ENCODE measurements around the gene SCCPDH. TPM values are rescaled to one million over a fixed set of nuclear protein-coding genes. Genes with fewer than 3 reads are reported as not detected.
"Not testable (repeated sequence)": the region's sequence is repeated elsewhere in the genome, so short reads cannot be mapped to it uniquely, and the experiment has no call there.

The SCCPDH gene
- total and polyA plus RNA-seq, 4 donors, result 52.1 to 84.3 (median 78.5) TPM

DNA sequence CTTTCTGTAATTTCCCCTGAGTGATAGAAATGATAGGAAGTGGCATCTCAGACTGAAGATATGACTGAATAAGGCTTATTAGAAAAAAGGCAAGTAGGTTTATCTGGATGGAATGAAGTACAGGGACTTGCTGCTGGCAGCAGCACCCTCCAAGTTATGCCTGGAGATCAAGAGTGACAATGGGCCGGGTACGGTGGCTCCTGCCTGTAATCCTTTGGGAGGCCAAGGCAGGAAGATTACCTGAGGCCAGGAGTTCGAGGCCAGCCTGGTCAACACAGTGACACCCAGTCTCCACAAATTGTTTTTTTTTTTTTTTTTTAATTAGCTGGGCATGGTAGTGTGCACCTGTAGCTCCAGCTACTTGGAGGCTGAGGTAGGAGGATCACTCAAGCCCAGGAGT lies 87.8 kb downstream of the SCCPDH start:
- H3K27ac ChIP-seq (ENCODE audit: low read depth in 1 of 2, low read length in 2 of 2), result no peak overlapping the region
- no peaks in the 10 kb centered on the region for H3K4me1 ChIP-seq (ENCODE audit: control insufficient read depth in 4 of 4, insufficient read depth in 4 of 4, low read length in 3 of 4)
- H3K36me3 ChIP-seq (ENCODE audit: control insufficient read depth in 4 of 4, insufficient read depth in 3 of 4, low read depth in 1 of 4, low read length in 3 of 4), result no peaks in the 10 kb centered on the region
- no peak for TF ChIP-seq TAF1 (conservative IDR thresholded peaks at IDR 0.05)
- TF ChIP-seq, protein P1, sequence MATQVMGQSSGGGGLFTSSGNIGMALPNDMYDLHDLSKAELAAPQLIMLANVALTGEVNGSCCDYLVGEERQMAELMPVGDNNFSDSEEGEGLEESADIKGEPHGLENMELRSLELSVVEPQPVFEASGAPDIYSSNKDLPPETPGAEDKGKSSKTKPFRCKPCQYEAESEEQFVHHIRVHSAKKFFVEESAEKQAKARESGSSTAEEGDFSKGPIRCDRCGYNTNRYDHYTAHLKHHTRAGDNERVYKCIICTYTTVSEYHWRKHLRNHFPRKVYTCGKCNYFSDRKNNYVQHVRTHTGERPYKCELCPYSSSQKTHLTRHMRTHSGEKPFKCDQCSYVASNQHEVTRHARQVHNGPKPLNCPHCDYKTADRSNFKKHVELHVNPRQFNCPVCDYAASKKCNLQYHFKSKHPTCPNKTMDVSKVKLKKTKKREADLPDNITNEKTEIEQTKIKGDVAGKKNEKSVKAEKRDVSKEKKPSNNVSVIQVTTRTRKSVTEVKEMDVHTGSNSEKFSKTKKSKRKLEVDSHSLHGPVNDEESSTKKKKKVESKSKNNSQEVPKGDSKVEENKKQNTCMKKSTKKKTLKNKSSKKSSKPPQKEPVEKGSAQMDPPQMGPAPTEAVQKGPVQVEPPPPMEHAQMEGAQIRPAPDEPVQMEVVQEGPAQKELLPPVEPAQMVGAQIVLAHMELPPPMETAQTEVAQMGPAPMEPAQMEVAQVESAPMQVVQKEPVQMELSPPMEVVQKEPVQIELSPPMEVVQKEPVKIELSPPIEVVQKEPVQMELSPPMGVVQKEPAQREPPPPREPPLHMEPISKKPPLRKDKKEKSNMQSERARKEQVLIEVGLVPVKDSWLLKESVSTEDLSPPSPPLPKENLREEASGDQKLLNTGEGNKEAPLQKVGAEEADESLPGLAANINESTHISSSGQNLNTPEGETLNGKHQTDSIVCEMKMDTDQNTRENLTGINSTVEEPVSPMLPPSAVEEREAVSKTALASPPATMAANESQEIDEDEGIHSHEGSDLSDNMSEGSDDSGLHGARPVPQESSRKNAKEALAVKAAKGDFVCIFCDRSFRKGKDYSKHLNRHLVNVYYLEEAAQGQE (IDR thresholded peaks at IDR 0.05), result no peak
- TF ChIP-seq GABPA (IDR thresholded peaks at IDR 0.05 in 1 of 2, conservative IDR thresholded peaks at IDR 0.05 in 1 of 2), result no peak
- DNase-seq (ENCODE audit: low spot score), result no peak
- no peak overlapping the region for H3K4me3 ChIP-seq (ENCODE audit: low read depth in 1 of 3, low read length in 3 of 3)
- no peak overlapping the region for H3K9ac ChIP-seq (ENCODE audit: low read depth in 1 of 2, low read length in 2 of 2)
- WGBS, result 90% methylated on average over 3 of the region's 3 CpGs
- H3K9me3 ChIP-seq (ENCODE audit: control insufficient read depth in 4 of 4, low read length in 3 of 4), result no peaks in the 10 kb centered on the region
- peaks cover 0 to 2% (median 0%) of the 10 kb centered on the region in 4 donors for H3K27me3 ChIP-seq (ENCODE audit: control insufficient read depth in 4 of 4, insufficient read depth in 4 of 4, low read length in 3 of 4)

DNA sequence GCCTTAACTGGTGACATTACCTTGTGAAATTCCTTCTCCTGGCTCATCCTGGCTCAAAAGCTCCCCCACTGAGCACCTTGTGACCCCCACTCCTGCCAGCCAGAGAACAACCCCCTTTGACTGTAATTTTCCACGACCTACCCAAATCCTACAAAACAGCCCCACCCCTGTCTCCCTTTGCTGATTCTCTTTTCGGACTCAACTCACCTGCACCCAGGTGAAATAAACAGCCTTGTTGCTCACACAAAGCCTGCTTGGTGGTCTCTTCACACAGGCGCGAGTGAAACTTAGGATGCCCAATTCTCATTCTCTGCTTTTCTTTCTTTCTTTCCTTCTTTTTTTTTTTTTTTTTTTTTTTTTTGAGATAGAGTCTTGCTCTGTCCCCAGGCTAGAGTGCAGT lies 89.1 kb downstream of the SCCPDH start:
- H3K27me3 ChIP-seq (ENCODE audit: control insufficient read depth in 4 of 4, insufficient read depth in 4 of 4, low read length in 3 of 4); H3K9me3 ChIP-seq (ENCODE audit: control insufficient read depth in 4 of 4, low read length in 3 of 4); H3K4me3 ChIP-seq (ENCODE audit: low read depth in 1 of 3, low read length in 3 of 3); H3K27ac ChIP-seq (ENCODE audit: low read depth in 1 of 2, low read length in 2 of 2); DNase-seq (ENCODE audit: low spot score); H3K9ac ChIP-seq (ENCODE audit: low read depth in 1 of 2, low read length in 2 of 2); H3K4me1 ChIP-seq (ENCODE audit: control insufficient read depth in 4 of 4, insufficient read depth in 4 of 4, low read length in 3 of 4); H3K36me3 ChIP-seq (ENCODE audit: control insufficient read depth in 4 of 4, insufficient read depth in 3 of 4, low read depth in 1 of 4, low read length in 3 of 4): not testable (repeated sequence)
- WGBS, result 92% methylated on average over 4 of the region's 4 CpGs

GRCh38 chr1:246814890-246815289 lies 90.7 kb downstream of the SCCPDH start:
- Histone ChIP-seq H3K4me1 (ENCODE audit: control insufficient read depth in 4 of 4, insufficient read depth in 4 of 4, low read length in 3 of 4) (no peaks in the 10 kb centered on the region), H3K9ac (ENCODE audit: low read depth in 1 of 2, low read length in 2 of 2) (no peak overlapping the region), H3K27me3 (ENCODE audit: control insufficient read depth in 4 of 4, insufficient read depth in 4 of 4, low read length in 3 of 4) (peaks cover 0 to 2% (median 0%) of the 10 kb centered on the region in 4 donors), H3K4me3 (ENCODE audit: low read depth in 1 of 3, low read length in 3 of 3) (no peak overlapping the region), H3K9me3 (ENCODE audit: control insufficient read depth in 4 of 4, low read length in 3 of 4) (no peaks in the 10 kb centered on the region), H3K36me3 (ENCODE audit: control insufficient read depth in 4 of 4, insufficient read depth in 3 of 4, low read depth in 1 of 4, low read length in 3 of 4) (no peaks in the 10 kb centered on the region), H3K27ac (ENCODE audit: low read depth in 1 of 2, low read length in 2 of 2) (no peak overlapping the region)
- TF ChIP-seq JUND (IDR thresholded peaks at IDR 0.05), result no peak
- no peak for TF ChIP-seq HNF4A (conservative IDR thresholded peaks at IDR 0.05)
- no peak for TF ChIP-seq ZBTB33 (IDR thresholded peaks at IDR 0.05)
- no peak for TF ChIP-seq CTCF (IDR thresholded peaks at IDR 0.05; ENCODE audit: low read depth, low read length, missing input control)
- no peak for TF ChIP-seq MAX (IDR thresholded peaks at IDR 0.05)
- TF ChIP-seq YY1 (IDR thresholded peaks at IDR 0.05), result no peak
- no peak for TF ChIP-seq GABPA (IDR thresholded peaks at IDR 0.05 in 1 of 2, conservative IDR thresholded peaks at IDR 0.05 in 1 of 2)
- TF ChIP-seq HNF4G (IDR thresholded peaks at IDR 0.05), result no peak
- TF ChIP-seq FOXA2 (IDR thresholded peaks at IDR 0.05), result no peak
- DNase-seq (ENCODE audit: low spot score), result no peak
- 87% methylated on average over 13 of the region's 13 CpGs for WGBS

Measured in liver (tissue), 9 donors.